CD14-positive monocyte (primary cell): ENCODE data around the gene LHCGR. TPM values are rescaled to one million over a fixed set of nuclear protein-coding genes. Genes with fewer than 3 reads are reported as not detected.

Source experiments
- DNase-seq, 3 donors: peaks; one replicate each; pipeline ENCODE4 v3.0.0-alpha.2; 2011 to 2022
- H2AFZ ChIP-seq: 2 replicates; pipeline ENCODE4 v1.6.0; 2012; ENCODE audit warnings: mild to moderate bottlenecking, low read depth, low read length, inconsistent platforms; ENCODE audit not compliant: insufficient read depth, poor library complexity, severe bottlenecking
- H3K27ac ChIP-seq, 2 donors: 1 replicate in 1 of 2; 2 replicates in 1 of 2; pipeline ENCODE4 v1.5.1; 2012 to 2013; ENCODE audit warnings: low read length in 2 of 2, control low read depth in 1 of 2, inconsistent platforms in 1 of 2, low read depth in 1 of 2, mild to moderate bottlenecking in 1 of 2
- H3K27me3 ChIP-seq, 2 donors: one replicate each; pipeline versions ENCODE4 v1.6.0 to v1.6.1; 2011 to 2013; ENCODE audit warnings: low read length in 2 of 2; ENCODE audit not compliant: control insufficient read depth in 2 of 2, insufficient read depth in 2 of 2
- H3K36me3 ChIP-seq, 2 donors: replicated peaks in 1 of 2; 1 replicate in 1 of 2; 2 replicates in 1 of 2; pipeline versions ENCODE4 v1.5.1 to v1.6.1; 2012 to 2013; ENCODE audit warnings: low read length in 2 of 2, control low read depth in 1 of 2, inconsistent platforms in 1 of 2, mild to moderate bottlenecking in 1 of 2; ENCODE audit not compliant: insufficient read depth in 2 of 2, control insufficient read depth in 1 of 2
- H3K4me1 ChIP-seq, 2 donors: 1 replicate in 1 of 2; 2 replicates in 1 of 2; pipeline versions ENCODE4 v1.5.1 to v1.6.1; 2012 to 2013; ENCODE audit warnings: low read length in 2 of 2, control low read depth in 1 of 2, inconsistent platforms in 1 of 2, mild to moderate bottlenecking in 1 of 2, moderate library complexity in 1 of 2; ENCODE audit not compliant: insufficient read depth in 2 of 2, control insufficient read depth in 1 of 2
- H3K4me2 ChIP-seq: replicated peaks from 2 replicates; pipeline ENCODE3; 2012; ENCODE audit warnings: low read length, moderate library complexity, mild to moderate bottlenecking; ENCODE audit not compliant: poor library complexity, severe bottlenecking; ENCODE audit errors: extremely low read depth
- H3K4me3 ChIP-seq, 3 experiments: fragments of 200-600 bp in 1 of 3; sonication (generic) in 1 of 3; replicated peaks in 1 of 3; 1 replicate in 2 of 3; 2 replicates in 1 of 3; pipeline ENCODE4 v1.5.1; 2011 to 2013; ENCODE audit warnings: low read length in 3 of 3, mild to moderate bottlenecking in 3 of 3, control low read depth in 2 of 3, low read depth in 2 of 3, inconsistent platforms in 1 of 3, moderate library complexity in 1 of 3
- H3K79me2 ChIP-seq: 2 replicates; pipeline ENCODE4 v1.6.0; 2012; ENCODE audit warnings: mild to moderate bottlenecking, control low read depth, inconsistent platforms, low read length, moderate library complexity; ENCODE audit not compliant: insufficient read depth
- H3K9ac ChIP-seq: 2 replicates; pipeline ENCODE4 v1.6.0; 2017; ENCODE audit warnings: low read length, mild to moderate bottlenecking; ENCODE audit not compliant: insufficient read depth, poor library complexity, severe bottlenecking
- H3K9me3 ChIP-seq, 2 donors: replicated peaks in 1 of 2; 1 replicate in 1 of 2; 2 replicates in 1 of 2; pipeline versions ENCODE4 v1.5.1 to v1.6.1; 2012 to 2013; ENCODE audit warnings: low read length in 2 of 2, control low read depth in 1 of 2; ENCODE audit not compliant: control insufficient read depth in 1 of 2, insufficient read depth in 1 of 2
- H4K20me1 ChIP-seq: 2 replicates; pipeline ENCODE4 v1.6.0; 2012; ENCODE audit warnings: mild to moderate bottlenecking, low read length, control low read depth, moderate library complexity; ENCODE audit not compliant: insufficient read depth
- H3K27ac Mint-ChIP-seq, 7 donors: one replicate each; pipeline ENCODE4 v1.8.0; 2020; ENCODE audit warnings: mild to moderate bottlenecking in 7 of 7, mixed read lengths in 7 of 7, moderate library complexity in 6 of 7, inconsistent platforms in 2 of 7
- H3K27me3 Mint-ChIP-seq, 3 donors: one replicate each; pipeline ENCODE4 v1.8.0; 2021 to 2022; ENCODE audit warnings: low read depth in 3 of 3, mild to moderate bottlenecking in 3 of 3, mixed read lengths in 3 of 3, moderate library complexity in 3 of 3, inconsistent platforms in 1 of 3
- H3K36me3 Mint-ChIP-seq, 2 donors: one replicate each; pipeline ENCODE4 v1.8.0; 2020; ENCODE audit warnings: mixed read lengths in 2 of 2, inconsistent platforms in 1 of 2, mild to moderate bottlenecking in 1 of 2
- H3K4me1 Mint-ChIP-seq: one replicate; pipeline ENCODE4 v1.8.0; 2020; ENCODE audit warnings: mild to moderate bottlenecking, mixed read lengths
- H3K4me3 Mint-ChIP-seq, 2 donors: one replicate each; pipeline ENCODE4 v1.8.0; 2020; ENCODE audit warnings: mild to moderate bottlenecking in 2 of 2, mixed read lengths in 2 of 2, moderate library complexity in 1 of 2
- H3K9me3 Mint-ChIP-seq, 7 donors: one replicate each; pipeline ENCODE4 v1.8.0; 2020 to 2022; ENCODE audit warnings: mixed read lengths in 7 of 7, mild to moderate bottlenecking in 6 of 7, moderate library complexity in 6 of 7, inconsistent platforms in 2 of 7
- WGBS: methylation state at CpG from one replicate; pipeline ENCODE4 v1.1.5; 2013; ENCODE audit warnings: missing lambda C conversion rate; ENCODE audit not compliant: insufficient coverage; 5-methylcytosine and 5-hydroxymethylcytosine counted together
- intact Hi-C, 2 donors: fragments of 100-400 bp; cut with micrococcal nuclease; formaldehyde crosslinking; loops; one replicate each; pipeline versions ENCODE4 v1.15.0 to v1.15.1; 2023
- polyA plus RNA-seq, 3 donors: library from polyadenylated mRNA; depleted of rRNA in 1 of 3; unstranded in 2 of 3; stranded (reverse) in 1 of 3; fragments of 300-500 nt in 2 of 3; fragments of >200 nt in 1 of 3; fragmentation: Illumina TruSeq in 2 of 3; gene quantifications; 1 replicate in 2 of 3; 2 replicates in 1 of 3; pipeline ENCODE4 v1.2.3, GENCODE V29; 2012 to 2021
- TF ChIP-seq, protein P1 (sequence below): fragments of 200-600 bp; IDR thresholded peaks from one replicate; pipeline ENCODE4 v1.8.0; 2022; ENCODE audit warnings: antibody characterized with exemption, mild to moderate bottlenecking

LHCGR gene
- polyA plus RNA-seq, 3 donors = not detected

DNA sequence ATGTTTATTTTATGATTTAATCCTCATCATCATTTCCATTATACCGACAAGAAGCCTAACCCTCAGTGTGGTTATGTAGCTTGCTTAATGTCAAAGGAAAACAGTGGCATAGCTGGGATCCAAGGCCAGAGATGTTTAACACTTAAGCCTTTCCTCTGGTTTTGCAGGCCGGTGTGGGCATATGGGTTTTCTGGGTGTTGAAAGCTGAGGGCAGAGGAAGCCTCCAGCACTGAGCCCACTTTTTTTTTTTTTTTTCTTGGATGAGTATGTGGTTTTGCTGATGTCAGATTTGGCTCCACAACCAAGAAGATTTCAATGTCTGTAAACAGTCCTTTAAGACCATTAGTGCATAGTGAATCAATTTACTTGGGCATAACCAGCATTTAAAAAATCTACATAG is 41.3 kb downstream of the LHCGR start:
- no peak overlapping the region for H3K4me3 ChIP-seq
- WGBS = 80% methylated on average over 1 of the region's 2 CpGs
- H2AFZ ChIP-seq = no peak overlapping the region
- Mint-ChIP-seq H3K4me3 (no peak overlapping the region), H3K27me3 (peaks cover 0 to 3% (median 2%) of the 10 kb centered on the region in 3 donors), H3K4me1 (no peaks in the 10 kb centered on the region), H3K9me3 (peaks cover 0 to 2% (median 0%) of the 10 kb centered on the region in 7 donors), H3K36me3 (no peaks in the 10 kb centered on the region), H3K27ac (no peak overlapping the region)
- TF ChIP-seq, protein P1, sequence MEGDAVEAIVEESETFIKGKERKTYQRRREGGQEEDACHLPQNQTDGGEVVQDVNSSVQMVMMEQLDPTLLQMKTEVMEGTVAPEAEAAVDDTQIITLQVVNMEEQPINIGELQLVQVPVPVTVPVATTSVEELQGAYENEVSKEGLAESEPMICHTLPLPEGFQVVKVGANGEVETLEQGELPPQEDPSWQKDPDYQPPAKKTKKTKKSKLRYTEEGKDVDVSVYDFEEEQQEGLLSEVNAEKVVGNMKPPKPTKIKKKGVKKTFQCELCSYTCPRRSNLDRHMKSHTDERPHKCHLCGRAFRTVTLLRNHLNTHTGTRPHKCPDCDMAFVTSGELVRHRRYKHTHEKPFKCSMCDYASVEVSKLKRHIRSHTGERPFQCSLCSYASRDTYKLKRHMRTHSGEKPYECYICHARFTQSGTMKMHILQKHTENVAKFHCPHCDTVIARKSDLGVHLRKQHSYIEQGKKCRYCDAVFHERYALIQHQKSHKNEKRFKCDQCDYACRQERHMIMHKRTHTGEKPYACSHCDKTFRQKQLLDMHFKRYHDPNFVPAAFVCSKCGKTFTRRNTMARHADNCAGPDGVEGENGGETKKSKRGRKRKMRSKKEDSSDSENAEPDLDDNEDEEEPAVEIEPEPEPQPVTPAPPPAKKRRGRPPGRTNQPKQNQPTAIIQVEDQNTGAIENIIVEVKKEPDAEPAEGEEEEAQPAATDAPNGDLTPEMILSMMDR = no peak
- H3K36me3 ChIP-seq = no peaks in the 10 kb centered on the region
- no peak for DNase-seq
- H3K4me1 ChIP-seq = no peaks in the 10 kb centered on the region
- H3K9me3 ChIP-seq = no peaks in the 10 kb centered on the region
- no peaks in the 10 kb centered on the region for H3K79me2 ChIP-seq
- intact Hi-C loops = no loop called here
- H3K27ac ChIP-seq = no peak overlapping the region
- H3K9ac ChIP-seq = no peak overlapping the region
- H4K20me1 ChIP-seq = no peaks in the 10 kb centered on the region
- no peaks in the 10 kb centered on the region for H3K27me3 ChIP-seq
- no peak overlapping the region for H3K4me2 ChIP-seq

- Histone ChIP-seq H3K27me3 (no peaks in the 10 kb centered on the region), H3K9ac (no peak overlapping the region), H3K4me2 (no peak overlapping the region), H3K27ac (no peak overlapping the region), H3K79me2 (no peaks in the 10 kb centered on the region), H2AFZ (no peak overlapping the region), H3K36me3 (no peaks in the 10 kb centered on the region), H3K4me1 (no peaks in the 10 kb centered on the region), H4K20me1 (no peaks in the 10 kb centered on the region), H3K4me3 (no peak overlapping the region), H3K9me3 (no peaks in the 10 kb centered on the region)
- Mint-ChIP-seq H3K36me3 (no peaks in the 10 kb centered on the region), H3K27me3 (peaks cover 0 to 3% (median 2%) of the 10 kb centered on the region in 3 donors), H3K27ac (no peak overlapping the region), H3K9me3 (no peaks in the 10 kb centered on the region), H3K4me3 (no peak overlapping the region), H3K4me1 (no peaks in the 10 kb centered on the region)
- no peak for DNase-seq
- no CpG with 5 or more reads among the region's 1 CpG for WGBS
- TF ChIP-seq, protein P1 = no peak
- intact Hi-C loops = no loop called here
Measured at GRCh38 chr2:48713647-48714046, 41.9 kb downstream of the LHCGR start.
